Astrocyte (in vitro differentiated cells and primary cell): ENCODE data around the gene ZNF69. TPM values are rescaled to one million over a fixed set of nuclear protein-coding genes. Genes with fewer than 3 reads are reported as not detected.
"Not testable (repeated sequence)": the region's sequence is repeated elsewhere in the genome, so short reads cannot be mapped to it uniquely, and the experiment has no call there.

Source experiments
- DNase-seq: peaks from one replicate; pipeline ENCODE4 v3.0.0-alpha.2; 2010; ENCODE audit warnings: low read depth
- FAIRE-seq: peaks from 2 replicates; lab custom pipeline; 2011; peaks lifted over from hg19 to GRCh38; lab: Jason Lieb, UNC
- H2AFZ ChIP-seq: 2 replicates; pipeline ENCODE4 v1.6.0; 2012; ENCODE audit warnings: low read depth, low read length, inconsistent platforms
- H3K27ac ChIP-seq: 2 replicates; pipeline ENCODE4 v1.5.1; 2011; ENCODE audit warnings: low read depth, low read length, inconsistent platforms
- H3K27me3 ChIP-seq: 2 replicates; pipeline ENCODE4 v1.6.0; 2011; ENCODE audit warnings: low read length, inconsistent platforms; ENCODE audit not compliant: insufficient read depth
- H3K36me3 ChIP-seq: 2 replicates; pipeline ENCODE4 v1.5.1; 2011; ENCODE audit warnings: low read length, inconsistent platforms; ENCODE audit not compliant: insufficient read depth
- H3K4me1 ChIP-seq: 2 replicates; pipeline ENCODE4 v1.5.1; 2011; ENCODE audit warnings: low read length, inconsistent platforms; ENCODE audit not compliant: insufficient read depth
- H3K4me2 ChIP-seq: 2 replicates; pipeline ENCODE4 v1.6.0; 2012; ENCODE audit warnings: low read length, inconsistent platforms
- H3K4me3 ChIP-seq: 2 replicates; pipeline ENCODE4 v1.5.1; 2011; ENCODE audit warnings: low read depth, mild to moderate bottlenecking, low read length, inconsistent platforms; ENCODE audit not compliant: insufficient read depth
- H3K79me2 ChIP-seq: 2 replicates; pipeline ENCODE4 v1.6.0; 2012; ENCODE audit warnings: mild to moderate bottlenecking, low read length, inconsistent platforms; ENCODE audit not compliant: insufficient read depth
- H3K9ac ChIP-seq: 2 replicates; pipeline ENCODE4 v1.6.0; 2012; ENCODE audit warnings: mild to moderate bottlenecking, low read length, inconsistent platforms
- H3K9me3 ChIP-seq: 2 replicates; pipeline ENCODE4 v1.5.1; 2012; ENCODE audit warnings: low read depth, mild to moderate bottlenecking, low read length, inconsistent platforms; ENCODE audit not compliant: insufficient read depth
- H4K20me1 ChIP-seq: 2 replicates; pipeline ENCODE4 v1.6.0; 2012; ENCODE audit warnings: low read length, inconsistent platforms; ENCODE audit not compliant: insufficient read depth
- H3K27ac Mint-ChIP-seq: one replicate; pipeline ENCODE4 v1.8.0; 2021; ENCODE audit warnings: mild to moderate bottlenecking, mixed read lengths; ENCODE audit not compliant: unreplicated experiment
- H3K27me3 Mint-ChIP-seq: one replicate; pipeline ENCODE4 v1.8.0; 2021; ENCODE audit warnings: low read depth, mixed read lengths; ENCODE audit not compliant: unreplicated experiment
- H3K36me3 Mint-ChIP-seq: one replicate; pipeline ENCODE4 v1.8.0; 2021; ENCODE audit warnings: low read depth, mixed read lengths; ENCODE audit not compliant: unreplicated experiment
- H3K4me1 Mint-ChIP-seq: one replicate; pipeline ENCODE4 v1.8.0; 2021; ENCODE audit warnings: low read depth, mixed read lengths; ENCODE audit not compliant: unreplicated experiment
- H3K4me3 Mint-ChIP-seq: one replicate; pipeline ENCODE4 v1.8.0; 2021; ENCODE audit warnings: mild to moderate bottlenecking, moderate library complexity, mixed read lengths; ENCODE audit not compliant: unreplicated experiment
- H3K9me3 Mint-ChIP-seq: one replicate; pipeline ENCODE4 v1.8.0; 2021; ENCODE audit warnings: mild to moderate bottlenecking, mixed read lengths; ENCODE audit not compliant: unreplicated experiment
- EZH2 ChIP-seq: IDR thresholded peaks from 2 replicates; pipeline ENCODE4 v1.6.1; 2012; ENCODE audit warnings: mild to moderate bottlenecking, low read length, inconsistent platforms; ENCODE audit not compliant: insufficient read depth
- total RNA-seq: library from RNA; stranded (reverse); gene quantifications from 2 replicates; pipeline ENCODE4 v1.2.1, GENCODE V29; 2021
- TF ChIP-seq, protein P1 (sequence below): IDR thresholded peaks from 2 replicates; pipeline ENCODE4 v1.5.1; 2011; ENCODE audit warnings: low read depth, mild to moderate bottlenecking, inconsistent platforms, low read length, moderate library complexity; ENCODE audit not compliant: insufficient read depth

The ZNF69 gene
- total RNA-seq, 1 donor from 2014 or later, result not detected

- H3K4me3 Mint-ChIP-seq, result no peak overlapping the region
- no peaks in the 10 kb centered on the region for H3K27me3 ChIP-seq
- no peaks in the 10 kb centered on the region for H3K36me3 Mint-ChIP-seq
- FAIRE-seq, result no peak
- H3K9me3 ChIP-seq, result peaks cover 73% of the 10 kb centered on the region
- TF ChIP-seq, protein P1, sequence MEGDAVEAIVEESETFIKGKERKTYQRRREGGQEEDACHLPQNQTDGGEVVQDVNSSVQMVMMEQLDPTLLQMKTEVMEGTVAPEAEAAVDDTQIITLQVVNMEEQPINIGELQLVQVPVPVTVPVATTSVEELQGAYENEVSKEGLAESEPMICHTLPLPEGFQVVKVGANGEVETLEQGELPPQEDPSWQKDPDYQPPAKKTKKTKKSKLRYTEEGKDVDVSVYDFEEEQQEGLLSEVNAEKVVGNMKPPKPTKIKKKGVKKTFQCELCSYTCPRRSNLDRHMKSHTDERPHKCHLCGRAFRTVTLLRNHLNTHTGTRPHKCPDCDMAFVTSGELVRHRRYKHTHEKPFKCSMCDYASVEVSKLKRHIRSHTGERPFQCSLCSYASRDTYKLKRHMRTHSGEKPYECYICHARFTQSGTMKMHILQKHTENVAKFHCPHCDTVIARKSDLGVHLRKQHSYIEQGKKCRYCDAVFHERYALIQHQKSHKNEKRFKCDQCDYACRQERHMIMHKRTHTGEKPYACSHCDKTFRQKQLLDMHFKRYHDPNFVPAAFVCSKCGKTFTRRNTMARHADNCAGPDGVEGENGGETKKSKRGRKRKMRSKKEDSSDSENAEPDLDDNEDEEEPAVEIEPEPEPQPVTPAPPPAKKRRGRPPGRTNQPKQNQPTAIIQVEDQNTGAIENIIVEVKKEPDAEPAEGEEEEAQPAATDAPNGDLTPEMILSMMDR, result no peak
- TF ChIP-seq EZH2, result no peak
- no peak overlapping the region for H3K27ac Mint-ChIP-seq
- peak; percentile 16 for DNase-seq
- H3K4me1 ChIP-seq, result no peaks in the 10 kb centered on the region
- no peak overlapping the region for H3K4me3 ChIP-seq
- no peak overlapping the region for H2AFZ ChIP-seq
- H3K79me2 ChIP-seq, result peaks cover 16% of the 10 kb centered on the region
- H3K4me1 Mint-ChIP-seq, result no peaks in the 10 kb centered on the region
- H3K27me3 Mint-ChIP-seq, result no peaks in the 10 kb centered on the region
- H3K27ac ChIP-seq, result no peak overlapping the region
- peaks cover 40% of the 10 kb centered on the region for H3K9me3 Mint-ChIP-seq
- H3K4me2 ChIP-seq, result no peak overlapping the region
- no peaks in the 10 kb centered on the region for H4K20me1 ChIP-seq
- no peak overlapping the region for H3K9ac ChIP-seq
- peaks cover 17% of the 10 kb centered on the region for H3K36me3 ChIP-seq
These were observed 61.6 kb downstream of the ZNF69 start for GRCh38 chr19:11949201-11949600.

- not testable (repeated sequence) for H2AFZ ChIP-seq, DNase-seq, H3K27me3 ChIP-seq, H3K4me3 Mint-ChIP-seq, H3K9ac ChIP-seq, H4K20me1 ChIP-seq, H3K27ac Mint-ChIP-seq, H3K36me3 Mint-ChIP-seq, H3K4me1 Mint-ChIP-seq, H3K4me2 ChIP-seq, H3K4me1 ChIP-seq, FAIRE-seq, H3K27ac ChIP-seq, H3K27me3 Mint-ChIP-seq
- peaks cover 12% of the 10 kb centered on the region for H3K79me2 ChIP-seq
- H3K4me3 ChIP-seq, result peak overlapping the region; percentile 9
- peaks cover 17% of the 10 kb centered on the region for H3K36me3 ChIP-seq
- H3K9me3 Mint-ChIP-seq, result peaks cover 36% of the 10 kb centered on the region
- peaks cover 69% of the 10 kb centered on the region for H3K9me3 ChIP-seq
These were observed 62.1 kb downstream of the ZNF69 start for GRCh38 chr19:11949614-11950080.

DNA sequence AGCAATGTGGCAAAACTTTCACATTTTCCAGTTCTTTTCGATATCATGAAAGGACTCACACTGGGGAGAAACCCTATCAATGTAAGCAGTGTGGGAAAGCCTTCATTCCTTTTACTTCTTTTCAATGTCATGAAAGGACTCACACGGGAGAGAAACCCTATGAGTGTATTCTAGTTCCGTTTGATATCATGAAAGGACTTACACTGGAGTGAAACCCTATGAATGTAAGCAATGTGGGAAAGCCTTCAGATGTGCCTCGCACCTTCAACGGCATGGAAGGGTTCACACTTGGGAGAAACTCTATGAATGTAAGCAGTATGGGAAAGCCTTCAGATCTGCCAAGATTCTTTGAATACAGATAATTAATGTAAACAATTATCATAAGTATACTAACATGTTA is 62.7 kb downstream of the ZNF69 start:
- Mint-ChIP-seq H3K9me3 (peaks cover 36% of the 10 kb centered on the region), H3K27me3 (no peaks in the 10 kb centered on the region)

More for the DNA sequence above, 62.7 kb downstream of the ZNF69 start:
- no peak overlapping the region for H3K4me2 ChIP-seq
- no peak overlapping the region for H3K9ac ChIP-seq
- no peak for TF ChIP-seq EZH2
- TF ChIP-seq, protein P1, result no peak
- Mint-ChIP-seq H3K4me3 (no peak overlapping the region), H3K4me1 (no peaks in the 10 kb centered on the region), H3K27ac (no peak overlapping the region), H3K36me3 (no peaks in the 10 kb centered on the region)
- no peak overlapping the region for H3K27ac ChIP-seq
- no peaks in the 10 kb centered on the region for H3K27me3 ChIP-seq
- H3K36me3 ChIP-seq, result peaks cover 17% of the 10 kb centered on the region
- DNase-seq (no peak), FAIRE-seq (no peak)
- H3K9me3 ChIP-seq, result peaks cover 66% of the 10 kb centered on the region
- H2AFZ ChIP-seq, result no peak overlapping the region
- H3K4me1 ChIP-seq, result no peaks in the 10 kb centered on the region
- H3K4me3 ChIP-seq, result peak overlapping the region; percentile 9
- peaks cover 5% of the 10 kb centered on the region for H3K79me2 ChIP-seq
- H4K20me1 ChIP-seq, result no peaks in the 10 kb centered on the region

Other genes with a start within 250 kb of the ZNF69 start
- gene ZNF823, start 148.8 kb upstream of the ZNF69 start, total RNA-seq, result 2.2 and 5.4 TPM in 2 replicates
- not detected in 2 replicates for gene ZNF441, start 120.8 kb upstream of the ZNF69 start, total RNA-seq
- not detected in 2 replicates for gene ZNF491, start 89.3 kb upstream of the ZNF69 start, total RNA-seq
- gene ZNF440, start 73.5 kb upstream of the ZNF69 start, total RNA-seq, result not detected in 2 replicates
- not detected in 2 replicates for gene ZNF439, start 39.1 kb upstream of the ZNF69 start, total RNA-seq
- gene ZNF700, start 37.3 kb downstream of the ZNF69 start, total RNA-seq, result not detected in 2 replicates
- not detected in 2 replicates for gene ZNF763, start 77.3 kb downstream of the ZNF69 start, total RNA-seq
- not detected in 2 replicates for gene ZNF433, start 147.9 kb downstream of the ZNF69 start, total RNA-seq
- not detected in 2 replicates for gene ZNF878, start 165.2 kb downstream of the ZNF69 start, total RNA-seq
- gene ZNF844, start 176.9 kb downstream of the ZNF69 start, total RNA-seq, result not detected in 2 replicates